ENCODE results near the gene RASA2. TPM values are rescaled to one million over a fixed set of nuclear protein-coding genes. Genes with fewer than 3 reads are reported as not detected.

Gene RASA2
- total and polyA plus RNA-seq, 9 of the 15 experiments (the other 6 are each of a cell fraction or from before 2014, with no cell fraction given): 2.0 to 12.8 (median 9.5) TPM

GRCh38 chr3:141594357-141594756 is 107.5 kb downstream of the RASA2 start (continued):
- TF ChIP-seq HINFP (tag; conservative IDR thresholded peaks at IDR 0.05; ENCODE audit: low read depth) (no peak), ZNF77 (CRISPR knock-in tag; IDR thresholded peaks at IDR 0.05) (no peak), ZNF407 (IDR thresholded peaks at IDR 0.05; ENCODE audit: low read depth) (no peak), BRD4 (IDR thresholded peaks at IDR 0.05) (no peak), NFYB (IDR thresholded peaks at IDR 0.05; ENCODE audit: extremely low read depth, insufficient read length) (no peak), SP1 (CRISPR knock-in tag; IDR thresholded peaks at IDR 0.05) (no peak), TARDBP (IDR thresholded peaks at IDR 0.05) (no peak), POLR3G (IDR thresholded peaks at IDR 0.05; ENCODE audit: extremely low read depth, insufficient read length, insufficient replicate concordance) (no peak), SRSF7 (optimal IDR thresholded peaks at IDR 0.05; ENCODE audit: low read depth, low read length) (no peak), HMG20A (CRISPR knock-in tag; conservative IDR thresholded peaks at IDR 0.05) (no peak), ZNF280A (IDR thresholded peaks at IDR 0.05; ENCODE audit: low read depth, partially characterized antibody) (peak; percentile 58), EGR1 (conservative IDR thresholded peaks at IDR 0.05) (no peak), RAD21 (CRISPR knock-in tag; conservative IDR thresholded peaks at IDR 0.05 in 1 of 2, IDR thresholded peaks at IDR 0.05 in 1 of 2) (0 out of 4 replicates have a peak, but pooled peaks of 1 of the 2 experiments have one; percentile 2), CBX3 (IDR thresholded peaks at IDR 0.05; ENCODE audit: borderline replicate concordance in 1 of 2, low read length in 2 of 2) (peak in 1 of 2 experiments; percentile 88; a peak in 2 of 3 replicates), SAFB2 (IDR thresholded peaks at IDR 0.05; ENCODE audit: borderline replicate concordance, low read depth, low read length, severe bottlenecking) (no peak)

All from K562 (cell line).